Colon (tissue), 2 donors: ENCODE data around the gene DPH6.
"Not testable (repeated sequence)": the region's sequence is repeated elsewhere in the genome, so short reads cannot be mapped to it uniquely, and the experiment has no call there.

Experiments
- FAIRE-seq: peaks from 2 replicates; lab custom pipeline; 2012; peaks lifted over from hg19 to GRCh38; lab: Jason Lieb, UNC
- donor health status: control.
- donor health status: control.

Gene DPH6, protein sequence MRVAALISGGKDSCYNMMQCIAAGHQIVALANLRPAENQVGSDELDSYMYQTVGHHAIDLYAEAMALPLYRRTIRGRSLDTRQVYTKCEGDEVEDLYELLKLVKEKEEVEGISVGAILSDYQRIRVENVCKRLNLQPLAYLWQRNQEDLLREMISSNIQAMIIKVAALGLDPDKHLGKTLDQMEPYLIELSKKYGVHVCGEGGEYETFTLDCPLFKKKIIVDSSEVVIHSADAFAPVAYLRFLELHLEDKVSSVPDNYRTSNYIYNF

DNA sequence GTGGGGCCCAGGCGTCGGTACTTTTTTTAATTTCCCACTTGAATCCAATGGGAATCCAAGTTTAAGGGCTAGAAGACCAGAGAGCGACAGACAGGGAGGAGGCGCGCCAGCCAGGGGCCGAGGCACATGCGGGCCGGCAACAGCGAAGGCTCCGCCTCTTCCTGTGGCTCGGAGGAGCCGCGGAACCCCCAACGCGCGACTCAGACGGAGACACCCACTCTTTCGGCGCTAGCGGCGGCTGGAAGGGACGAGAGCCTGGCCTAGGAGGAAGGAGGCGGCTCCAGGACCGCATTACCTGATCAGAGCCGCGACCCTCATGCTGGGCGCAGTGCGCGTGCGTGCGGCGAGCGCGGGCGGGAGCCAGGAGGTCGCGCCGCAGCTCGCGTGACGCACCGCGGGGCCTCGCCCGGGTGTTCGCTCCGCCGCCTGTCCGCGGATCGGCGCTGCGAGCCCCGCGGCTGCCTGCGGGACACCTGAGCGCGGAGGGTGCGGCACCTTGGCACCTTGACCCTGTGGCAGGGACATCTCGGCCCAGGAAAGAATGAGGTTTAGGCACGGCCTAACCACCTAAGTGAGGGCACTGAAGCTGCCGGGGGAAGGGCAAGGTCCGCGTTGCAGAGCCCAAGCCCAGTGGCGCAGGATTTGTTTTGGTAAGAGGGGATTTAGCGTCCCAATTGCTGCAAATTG, at the start of gene DPH6:
Gene DPH6 (minus strand): TSS at position 342 of the 687 bp plus-strand sequence. CDS start 24 bp downstream, at position 318.
- FAIRE-seq: no peak

DNA sequence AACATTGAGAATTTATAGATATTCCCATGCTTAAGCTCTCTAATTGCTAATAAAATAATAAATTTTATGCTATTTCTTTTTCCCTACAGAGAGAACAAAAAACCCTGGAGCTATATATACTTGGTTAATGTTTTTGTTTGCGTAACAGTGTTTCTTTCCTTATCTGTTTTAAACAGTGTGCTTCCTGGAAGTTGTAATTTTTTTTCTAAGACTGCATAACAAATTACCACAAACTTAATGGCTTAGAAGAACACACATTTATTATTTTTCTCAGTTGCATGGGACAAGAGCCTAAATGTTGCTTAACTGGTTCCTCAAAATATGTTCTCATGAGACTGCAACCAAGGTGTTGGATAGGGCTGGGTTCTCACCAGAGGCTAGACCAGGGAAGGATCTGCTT, 49.7 kb upstream of the DPH6 start:
- no peak for FAIRE-seq

DNA sequence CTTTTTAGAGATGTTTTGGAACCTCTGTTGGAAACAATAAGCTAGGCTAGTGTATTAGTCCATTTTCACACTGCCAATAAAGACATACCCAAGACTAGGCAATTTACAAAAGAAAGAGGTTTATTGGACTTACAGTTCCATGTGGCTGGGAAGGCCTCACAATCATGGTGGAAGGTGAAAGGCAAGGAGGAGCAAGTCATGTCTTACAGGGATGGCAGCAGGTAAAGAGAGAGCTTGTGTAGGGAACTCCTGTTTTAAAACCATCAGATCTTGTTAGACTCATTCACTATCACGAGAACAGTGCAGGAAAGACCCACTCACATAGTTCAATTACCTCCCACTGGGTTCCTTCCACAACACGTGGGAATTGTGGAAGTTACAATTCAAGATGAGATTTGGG, 46.0 kb upstream of the DPH6 start:
- FAIRE-seq: not testable (repeated sequence)

DNA sequence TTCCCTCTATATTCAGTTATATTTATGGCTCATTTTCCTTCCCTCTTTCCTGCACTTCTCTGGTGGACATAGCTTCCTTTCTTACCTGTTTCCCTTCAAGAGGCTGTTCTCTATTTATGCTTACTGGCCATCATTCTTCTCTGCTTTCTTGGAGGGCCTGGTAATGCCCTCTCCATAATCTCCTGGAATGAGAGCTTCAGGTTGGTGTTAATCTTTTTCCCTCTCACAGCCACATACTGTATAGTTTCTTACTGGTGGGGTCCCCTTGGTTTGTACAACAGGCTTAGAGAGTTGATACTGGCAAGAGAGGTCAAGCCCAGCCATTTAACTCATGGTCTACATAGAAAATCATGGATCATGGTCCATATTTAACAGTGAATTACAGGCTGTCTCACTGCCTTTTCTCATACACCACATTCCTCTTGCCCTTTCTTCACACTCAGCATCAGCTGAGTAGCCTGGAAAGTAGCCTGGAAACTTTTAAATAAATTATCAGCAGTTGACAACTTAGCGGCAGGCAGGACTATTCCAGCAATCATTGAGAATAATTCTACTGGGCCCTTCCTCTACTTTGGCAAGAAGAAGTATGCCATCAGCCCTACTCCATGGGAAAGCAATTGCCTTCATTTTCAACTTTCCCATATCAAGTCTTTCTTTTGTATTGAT, 38.0 kb upstream of the DPH6 start:
- FAIRE-seq: no peak

DNA sequence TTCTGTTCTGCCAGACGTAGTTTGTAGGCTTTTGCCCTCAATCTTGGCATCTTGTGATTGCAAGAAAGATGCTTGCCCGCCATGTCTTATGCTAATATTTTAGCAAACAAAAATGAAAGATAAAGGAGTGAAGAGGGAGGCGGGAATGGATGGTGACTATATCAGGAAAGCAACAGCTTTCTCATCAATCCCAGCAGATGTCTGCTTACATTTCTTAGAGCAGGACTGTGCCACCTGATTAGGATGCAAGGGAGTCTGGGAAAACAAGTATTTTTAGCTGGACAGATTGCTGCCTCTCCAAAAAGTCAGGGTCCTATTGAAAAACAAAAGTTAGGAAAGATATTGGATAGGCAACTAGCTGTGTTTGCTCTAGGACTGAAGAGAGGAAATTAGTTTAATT, 34.6 kb upstream of the DPH6 start:
- no peak for FAIRE-seq

DNA sequence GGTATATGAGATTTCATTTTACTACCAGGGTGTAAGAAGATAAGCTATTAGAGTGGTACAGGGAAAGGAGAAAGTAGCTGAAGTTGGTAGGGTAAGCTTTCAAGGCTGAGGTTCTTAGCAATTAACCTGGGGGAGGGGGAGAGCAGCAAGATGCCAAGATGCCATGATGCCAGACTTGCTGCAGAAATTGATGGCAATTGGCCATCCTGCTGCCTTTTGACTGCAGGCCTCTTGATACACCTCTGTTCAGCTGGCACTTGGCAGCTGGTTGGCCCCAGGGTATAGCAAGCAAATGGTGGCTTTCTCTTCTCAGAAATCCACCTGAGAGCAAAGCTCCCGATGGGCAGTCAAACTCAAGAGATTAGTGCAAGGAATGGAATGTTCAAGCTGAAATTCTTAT, 21.4 kb upstream of the DPH6 start:
- no peak for FAIRE-seq

DNA sequence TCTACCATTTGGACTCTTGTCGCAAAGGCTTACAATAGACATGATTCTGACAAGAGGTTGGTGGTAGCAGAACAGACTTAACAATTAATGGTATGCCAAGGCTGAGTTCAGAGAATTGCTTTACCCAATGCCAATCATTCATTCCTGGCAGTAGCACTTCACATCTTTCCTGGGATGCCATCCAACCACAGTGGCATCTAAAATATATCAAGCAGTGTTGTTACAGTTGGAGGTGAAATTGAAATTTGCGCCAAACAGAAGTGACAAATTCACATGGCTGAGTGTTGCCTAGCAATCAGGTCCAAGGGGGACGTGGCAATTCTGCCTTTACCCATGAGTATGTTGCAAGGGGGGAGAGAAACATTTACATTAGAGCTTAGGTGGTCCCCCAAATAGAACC, 21.0 kb upstream of the DPH6 start:
- no peak for FAIRE-seq

DNA sequence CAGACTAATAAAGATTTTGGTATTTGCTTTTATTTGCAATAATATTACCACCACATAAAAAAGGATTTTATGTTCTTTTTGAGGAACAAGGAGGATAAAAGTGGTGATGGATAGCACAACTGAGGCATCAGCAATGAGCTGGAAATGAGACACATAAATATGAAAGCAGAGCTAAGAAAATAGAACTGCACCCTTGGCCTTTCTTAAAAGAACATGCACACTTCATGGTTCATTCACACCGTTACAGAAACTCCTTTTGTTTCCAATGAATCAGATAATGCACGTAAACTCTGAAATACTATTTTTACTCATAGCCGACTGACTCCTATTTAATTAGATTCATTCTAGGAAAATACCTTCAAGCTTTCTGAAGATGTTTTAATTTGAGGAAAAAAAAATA, 19.9 kb upstream of the DPH6 start:
- FAIRE-seq: no peak

DNA sequence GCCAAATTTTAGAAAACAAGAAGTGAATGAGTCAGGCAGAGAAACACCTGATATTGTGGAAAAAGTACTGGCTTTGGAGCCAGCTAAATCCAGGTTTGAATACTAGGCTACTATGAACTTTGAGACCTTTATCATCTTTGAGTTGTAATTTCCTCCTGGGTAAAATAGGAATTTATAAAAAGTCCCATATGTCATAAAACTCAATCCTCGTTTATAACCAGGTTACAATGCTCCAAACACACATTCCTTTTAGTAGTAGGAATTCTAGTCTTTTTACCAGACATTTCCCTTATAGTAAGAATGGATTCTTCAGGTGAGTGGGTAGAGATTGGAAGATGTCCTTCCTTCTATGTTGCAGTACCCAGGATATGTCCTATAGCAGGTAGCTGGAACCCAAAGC, 16.7 kb upstream of the DPH6 start:
- no peak for FAIRE-seq

DNA sequence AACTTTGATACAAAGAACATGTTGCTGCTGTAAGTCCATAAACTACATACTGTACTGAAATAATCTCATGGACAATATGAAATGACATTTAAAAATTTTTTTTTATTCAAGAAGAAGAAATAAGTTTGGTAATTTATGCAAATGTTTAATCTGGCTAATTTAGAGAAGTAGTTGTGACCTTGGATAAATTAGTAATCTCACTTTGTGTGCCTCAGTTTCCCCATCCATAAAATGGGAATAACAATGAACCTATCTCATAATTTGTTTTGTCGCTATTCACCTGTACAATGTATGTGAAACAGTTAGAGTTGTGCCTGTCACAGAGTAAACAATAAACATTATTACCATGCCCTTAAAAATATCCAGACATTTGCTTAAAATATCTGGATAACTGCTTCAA, 15.3 kb upstream of the DPH6 start:
- no peak for FAIRE-seq

DNA sequence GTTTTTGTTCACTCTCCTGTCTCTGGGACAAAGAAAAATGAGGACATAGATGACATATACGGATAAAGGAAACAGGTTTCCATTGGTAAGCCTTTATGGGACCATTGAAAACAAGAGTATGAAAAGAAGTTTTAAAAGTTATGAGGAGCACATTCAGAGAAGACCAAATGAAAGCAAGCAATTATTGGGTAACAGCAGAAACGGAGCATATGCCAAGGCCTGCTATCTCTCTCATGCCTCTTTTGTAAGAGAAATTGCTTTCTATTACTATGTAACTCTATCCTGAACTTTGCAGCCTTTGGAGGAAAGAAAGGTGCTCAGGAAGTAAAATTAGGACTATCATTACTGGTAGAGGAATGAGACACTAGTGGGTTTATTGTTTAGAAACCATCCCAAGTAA, 14.9 kb upstream of the DPH6 start:
- no peak for FAIRE-seq

DNA sequence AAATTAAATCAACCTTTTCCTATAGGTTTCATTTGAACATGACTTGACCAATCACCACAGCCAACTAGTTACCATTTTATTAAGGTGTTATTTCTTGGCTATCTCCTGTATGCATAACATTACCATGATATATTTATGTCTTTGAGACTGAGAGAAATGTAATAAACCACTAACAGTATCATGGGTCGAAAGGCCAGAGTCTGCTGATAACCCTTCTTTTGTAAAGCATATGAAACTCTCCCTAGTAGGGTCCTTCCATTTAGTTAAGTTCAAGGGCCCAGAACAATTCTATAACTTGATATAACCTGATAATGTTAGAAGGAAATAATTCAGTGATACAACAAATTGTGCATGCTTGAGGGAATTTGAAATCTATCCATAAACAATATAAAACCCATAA, 14.3 kb upstream of the DPH6 start:
- no peak for FAIRE-seq

DNA sequence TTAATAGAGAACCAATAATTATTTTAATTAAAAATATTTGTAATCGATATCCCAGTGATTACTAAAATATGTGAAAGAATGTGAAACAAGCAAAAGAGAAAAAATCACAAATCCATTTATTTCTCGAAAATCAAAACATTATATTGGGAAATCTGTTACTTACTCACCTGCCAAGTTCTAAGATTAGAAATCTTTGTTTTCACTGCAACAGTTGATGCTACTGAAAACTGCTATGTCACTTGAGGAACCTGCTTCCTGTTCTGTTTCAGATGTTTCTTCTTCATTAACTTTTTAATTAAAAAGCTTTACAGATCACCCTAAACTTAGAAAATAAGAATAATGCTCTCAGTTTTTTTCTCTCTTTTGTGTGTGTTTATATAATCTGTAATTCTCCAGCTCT, 13.7 kb upstream of the DPH6 start:
- no peak for FAIRE-seq

DNA sequence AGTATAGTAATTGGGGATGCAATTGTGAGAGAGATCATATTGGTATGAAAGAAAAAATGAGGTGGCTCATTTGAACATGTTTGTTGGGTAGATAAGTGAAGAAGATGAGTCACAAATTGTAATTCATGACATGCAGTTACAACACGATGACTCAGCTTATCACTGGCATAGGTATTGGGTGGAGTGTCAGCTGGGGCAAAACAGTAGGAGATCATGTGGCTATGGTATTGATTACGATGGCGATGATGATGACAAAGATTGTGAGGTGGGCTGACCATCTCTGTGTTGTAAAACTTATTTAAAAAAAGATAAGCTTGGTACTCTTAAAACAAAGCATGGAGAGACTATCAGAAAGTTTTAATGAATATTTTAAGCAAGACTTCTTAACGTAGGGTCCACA, 11.6 kb upstream of the DPH6 start:
- no peak for FAIRE-seq

DNA sequence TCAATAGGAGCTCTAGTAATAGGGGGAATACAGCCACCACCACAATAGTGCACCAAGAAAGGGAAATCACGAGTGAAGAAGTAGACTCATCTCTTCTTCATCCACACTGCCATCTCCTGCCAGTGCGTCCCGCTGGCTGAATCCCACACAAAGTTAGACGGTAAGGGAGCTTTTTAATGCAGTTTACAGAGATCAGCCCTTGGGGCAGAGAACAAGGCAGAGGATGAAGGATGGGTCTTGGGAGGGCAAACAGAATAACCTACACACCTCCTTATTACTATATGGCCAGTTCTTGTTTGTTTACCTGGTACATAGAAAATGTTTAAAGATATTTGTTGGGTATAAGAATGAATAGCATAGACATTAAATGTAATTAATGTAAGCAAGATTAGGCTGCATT, 11.0 kb upstream of the DPH6 start:
- no peak for FAIRE-seq

DNA sequence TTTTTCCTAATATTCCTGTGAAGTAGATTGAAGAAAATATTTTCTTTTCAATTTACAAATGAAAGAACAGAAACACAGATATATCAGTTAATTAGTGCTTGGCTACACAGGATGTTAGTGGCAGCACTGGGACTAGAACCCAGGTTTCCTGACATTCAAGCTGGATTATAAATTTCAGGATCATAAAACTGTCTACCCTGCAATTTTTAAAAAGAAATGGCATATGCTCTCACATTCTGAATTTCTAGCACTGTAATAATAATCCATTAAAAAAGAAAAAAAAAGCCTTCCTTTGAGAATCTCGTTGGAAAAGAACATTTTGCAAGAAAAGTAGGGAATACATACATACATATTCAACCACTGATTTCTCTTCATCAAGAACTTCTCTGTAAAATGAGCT, 9.3 kb upstream of the DPH6 start:
- no peak for FAIRE-seq

DNA sequence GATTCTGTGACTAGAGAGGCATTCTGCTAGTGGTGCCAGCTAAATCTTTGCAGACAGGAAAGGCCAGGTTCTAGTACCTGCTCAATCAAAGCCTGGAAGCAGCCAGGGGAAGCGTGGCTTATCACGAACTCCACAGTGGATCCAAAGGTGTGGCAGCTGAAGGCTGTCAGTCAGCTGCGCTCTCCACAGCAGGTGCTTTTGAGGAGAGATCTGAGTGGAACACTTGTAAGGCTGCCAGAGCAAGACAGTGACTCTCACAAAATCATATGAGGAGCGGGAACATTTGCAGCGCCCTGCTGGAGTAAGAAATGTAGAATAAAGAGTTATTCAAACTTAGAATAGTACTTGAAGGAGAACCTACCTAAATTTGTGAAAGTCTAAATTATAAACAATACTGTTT, 5.0 kb upstream of the DPH6 start:
- no peak for FAIRE-seq

DNA sequence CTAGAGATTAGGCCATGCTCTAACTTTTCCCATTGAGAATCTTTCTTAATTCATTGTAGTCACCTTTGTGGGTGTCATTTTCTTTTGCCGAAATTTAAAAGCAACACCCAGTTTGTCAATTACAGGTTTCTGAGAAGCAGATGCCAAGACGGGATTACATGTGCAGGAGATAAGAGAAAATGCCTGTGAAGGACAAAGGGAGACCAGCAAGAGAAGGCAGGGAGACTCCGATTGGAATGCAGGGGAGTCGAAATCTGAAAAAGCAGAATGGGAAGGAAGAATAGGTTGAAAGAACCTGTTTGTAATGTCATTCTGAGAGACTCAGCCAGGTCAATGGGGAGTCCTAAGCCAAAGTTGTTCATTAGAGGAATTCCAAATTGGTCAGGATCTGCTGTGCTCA, 3.6 kb upstream of the DPH6 start:
- no peak for FAIRE-seq

DNA sequence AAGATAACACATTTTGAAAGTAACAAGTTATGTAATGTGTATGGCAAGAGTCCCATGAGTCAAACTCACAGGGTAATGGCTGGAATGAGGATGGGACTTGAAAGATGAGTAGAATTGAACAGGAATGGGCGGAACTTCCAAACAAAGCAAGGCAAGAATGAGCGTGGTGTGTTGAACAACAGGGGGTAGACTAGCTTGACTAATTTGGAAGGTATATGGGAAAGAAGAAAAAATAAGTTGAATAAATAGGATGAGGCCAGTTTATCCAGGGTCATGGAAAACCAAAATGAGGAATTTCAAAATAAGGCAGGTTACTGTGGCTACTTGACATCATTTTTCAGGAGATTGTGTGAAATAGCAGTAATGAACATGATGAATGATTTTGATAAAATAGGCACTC, 2.5 kb upstream of the DPH6 start:
- no peak for FAIRE-seq

DNA sequence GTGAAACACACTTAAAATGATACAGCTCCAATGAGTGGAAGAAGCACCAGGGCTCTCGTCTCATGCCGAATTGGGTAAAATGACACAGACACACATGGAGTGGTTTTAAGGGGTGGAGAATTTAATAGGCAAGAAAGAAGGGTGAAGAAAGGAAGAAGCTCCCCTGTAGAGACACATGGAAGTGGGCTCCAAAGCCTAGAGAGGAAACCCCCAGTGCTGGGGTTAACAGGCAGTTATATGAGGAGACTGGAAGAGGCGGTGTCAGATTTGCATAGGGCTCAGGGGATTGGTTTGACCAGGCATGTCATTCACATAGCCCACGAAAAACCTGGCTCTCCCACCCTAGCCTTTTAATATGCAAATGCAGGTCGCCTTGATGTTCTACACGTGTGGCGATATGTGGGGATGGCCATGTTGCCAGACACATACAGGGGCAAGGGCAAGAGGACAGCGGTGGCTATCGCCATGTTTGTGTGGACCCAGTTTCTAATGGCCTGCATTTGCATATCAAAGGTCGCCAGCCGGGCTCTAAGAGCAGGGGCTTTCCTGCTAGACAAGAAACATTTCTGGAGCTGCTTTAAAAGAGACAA, 1.9 kb upstream of the DPH6 start:
- FAIRE-seq: no peak

DNA sequence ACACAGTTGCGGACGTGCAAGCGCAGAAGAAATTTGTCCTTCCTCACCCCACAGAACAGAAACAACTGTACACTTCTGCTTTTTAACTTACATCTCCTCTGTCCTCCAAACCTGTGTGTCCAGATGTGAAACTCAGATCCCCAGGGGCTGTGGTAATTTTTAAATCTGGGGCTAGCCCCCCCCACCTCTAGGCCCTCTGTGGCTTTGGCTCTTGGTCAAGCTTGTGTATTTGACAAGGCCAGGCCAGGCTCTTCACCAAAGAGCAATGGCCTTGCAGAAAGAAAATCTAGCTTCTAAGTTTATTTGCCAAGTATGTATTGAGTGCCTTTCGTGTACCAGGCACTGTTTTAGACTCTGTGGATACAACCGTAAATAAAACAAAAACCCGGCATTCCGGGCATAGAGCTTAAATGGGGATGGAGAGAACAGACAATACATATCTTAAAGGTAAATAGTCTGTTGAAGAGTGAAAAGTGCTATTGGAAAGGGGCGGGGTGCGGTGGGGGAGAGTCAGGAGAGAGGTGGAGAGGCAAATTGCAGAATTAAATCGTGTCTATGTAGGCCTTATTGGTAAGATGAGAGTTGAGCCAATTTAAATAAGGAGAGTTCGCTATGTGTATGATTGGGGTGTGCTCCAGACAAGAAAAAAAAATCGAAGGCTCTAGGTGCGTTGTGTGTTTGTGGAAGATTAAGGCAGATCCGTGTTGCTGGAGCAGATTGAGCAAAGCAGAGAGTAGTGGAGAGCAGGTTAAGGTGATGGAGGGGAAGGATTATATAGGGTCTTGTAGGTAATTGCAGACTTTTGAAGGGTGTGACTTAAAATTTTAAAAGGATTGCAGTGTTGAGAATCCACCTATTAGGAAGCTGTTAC, 781 bp upstream of the DPH6 start:
- no peak for FAIRE-seq

DNA sequence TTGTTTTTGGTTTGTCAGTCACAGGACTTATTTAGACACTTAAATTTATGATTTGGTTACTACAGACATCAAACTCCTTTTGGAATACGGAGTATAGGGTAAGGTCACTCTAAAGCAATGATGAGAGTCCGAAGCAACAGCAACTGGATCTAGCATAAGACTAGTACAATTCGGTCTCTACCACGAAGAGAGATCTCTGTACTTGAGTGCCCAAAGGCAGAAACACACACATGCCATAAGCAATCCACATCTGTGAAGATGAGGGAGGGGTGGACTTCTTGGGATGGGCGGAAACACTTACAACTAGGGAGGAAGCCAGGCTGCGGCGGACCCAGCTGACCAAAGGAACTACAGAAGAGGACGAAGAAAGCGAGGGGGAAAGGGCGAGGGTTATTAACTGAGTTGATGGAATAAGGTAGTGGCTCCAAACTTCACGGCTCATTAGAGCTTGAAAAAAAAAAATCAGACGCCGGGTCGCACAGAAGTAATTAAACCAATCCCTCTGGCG, 595 bp downstream of the DPH6 start:
- no peak for FAIRE-seq
